Lower leg skin (tissue), 3 donors: ENCODE data around the gene PRRG2.

ENCODE experiments used
- CTCF ChIP-seq, 3 donors: fragments of 450-650 bp; IDR thresholded peaks; one replicate each; pipeline ENCODE4 v1.5.1; 2016; ENCODE audit warnings: antibody characterized with exemption in 3 of 3, mild to moderate bottlenecking in 3 of 3, moderate library complexity in 2 of 3
- POLR2A ChIP-seq, 2 donors: fragments of 450-650 bp; IDR thresholded peaks; one replicate each; pipeline ENCODE4 v1.6.1; 2016 to 2017; ENCODE audit warnings: antibody characterized with exemption in 2 of 2, mild to moderate bottlenecking in 1 of 2, moderate library complexity in 1 of 2

- TF ChIP-seq POLR2A (IDR thresholded peaks at IDR 0.05) (no peak), CTCF (IDR thresholded peaks at IDR 0.05) (no peak)
Observed at GRCh38 chr19:49585023-49585422, 3.9 kb downstream of the PRRG2 start.
